ENCODE results near the gene RASD2.

Gene RASD2

GRCh38 chr22:35528927-35529326 lies 11.7 kb upstream of the RASD2 start:
- no peak for TF ChIP-seq CTCF (IDR thresholded peaks at IDR 0.05; ENCODE audit: low read depth, low read length)
- Histone ChIP-seq H3K27me3 (ENCODE audit: insufficient read depth, low read depth, severe bottlenecking) (no peaks in the 10 kb centered on the region), H3K4me3 (ENCODE audit: low read depth, low read length) (no peak overlapping the region), H3K27ac (no peak overlapping the region), H3K36me3 (no peaks in the 10 kb centered on the region), H3K9me3 (ENCODE audit: severe bottlenecking) (peaks cover 2% of the 10 kb centered on the region)
- DNase-seq: no peak

- no peak for TF ChIP-seq CTCF (IDR thresholded peaks at IDR 0.05; ENCODE audit: low read depth, low read length)
- Histone ChIP-seq H3K9me3 (ENCODE audit: severe bottlenecking) (peaks cover 2% of the 10 kb centered on the region), H3K36me3 (no peaks in the 10 kb centered on the region), H3K4me3 (ENCODE audit: low read depth, low read length) (no peak overlapping the region), H3K27ac (no peak overlapping the region), H3K27me3 (ENCODE audit: insufficient read depth, low read depth, severe bottlenecking) (no peaks in the 10 kb centered on the region)
- DNase-seq: no peak
These were observed 9.9 kb upstream of the RASD2 start for GRCh38 chr22:35530700-35531099.

- Histone ChIP-seq H3K36me3 (no peaks in the 10 kb centered on the region), H3K27ac (no peak overlapping the region), H3K9me3 (ENCODE audit: severe bottlenecking) (peaks cover 2% of the 10 kb centered on the region), H3K4me3 (ENCODE audit: low read depth, low read length) (no peak overlapping the region), H3K27me3 (ENCODE audit: insufficient read depth, low read depth, severe bottlenecking) (no peaks in the 10 kb centered on the region)
- no peak for TF ChIP-seq CTCF (IDR thresholded peaks at IDR 0.05; ENCODE audit: low read depth, low read length)
- no peak for DNase-seq
These were observed 9.4 kb upstream of the RASD2 start for GRCh38 chr22:35531202-35531601.

GRCh38 chr22:35531676-35532075 lies 9.0 kb upstream of the RASD2 start:
- H3K27ac ChIP-seq: no peak overlapping the region
- no peaks in the 10 kb centered on the region for H3K27me3 ChIP-seq (ENCODE audit: insufficient read depth, low read depth, severe bottlenecking)
- H3K4me3 ChIP-seq (ENCODE audit: low read depth, low read length): no peak overlapping the region
- H3K9me3 ChIP-seq (ENCODE audit: severe bottlenecking): peaks cover 2% of the 10 kb centered on the region
- no peak for DNase-seq
- no peak for TF ChIP-seq CTCF (IDR thresholded peaks at IDR 0.05; ENCODE audit: low read depth, low read length)
- H3K36me3 ChIP-seq: no peaks in the 10 kb centered on the region

GRCh38 chr22:35533365-35534029 lies 7.1 kb upstream of the RASD2 start:
- no peak for DNase-seq
- H3K4me3 ChIP-seq (ENCODE audit: low read depth, low read length): no peak overlapping the region
- no peak for TF ChIP-seq CTCF (IDR thresholded peaks at IDR 0.05; ENCODE audit: low read depth, low read length)
- H3K27me3 ChIP-seq (ENCODE audit: insufficient read depth, low read depth, severe bottlenecking): no peaks in the 10 kb centered on the region
- no peak overlapping the region for H3K27ac ChIP-seq
- peaks cover 2% of the 10 kb centered on the region for H3K9me3 ChIP-seq (ENCODE audit: severe bottlenecking)
- H3K36me3 ChIP-seq: no peaks in the 10 kb centered on the region

- TF ChIP-seq CTCF (IDR thresholded peaks at IDR 0.05; ENCODE audit: low read depth, low read length): no peak
- DNase-seq: no peak
- Histone ChIP-seq H3K4me3 (ENCODE audit: low read depth, low read length) (no peak overlapping the region), H3K27ac (no peak overlapping the region), H3K9me3 (ENCODE audit: severe bottlenecking) (no peaks in the 10 kb centered on the region), H3K27me3 (ENCODE audit: insufficient read depth, low read depth, severe bottlenecking) (peaks cover 5% of the 10 kb centered on the region), H3K36me3 (no peaks in the 10 kb centered on the region)
These were observed 6.5 kb upstream of the RASD2 start for GRCh38 chr22:35534091-35534490.

Measured in WERI-Rb-1 (cell line).